HCT116 (cell line): ENCODE results near the gene ACKR4. TPM values are rescaled to one million over a fixed set of nuclear protein-coding genes. Genes with fewer than 3 reads are reported as not detected.
"Not testable (repeated sequence)": the region's sequence is repeated elsewhere in the genome, so short reads cannot be mapped to it uniquely, and the experiment has no call there.

Experiments
- ATAC-seq: fragments of 200-7000 bp; cut with Tn5 transposase; 2 replicates; pipeline ENCODE4 v1.9.1; 2020; ENCODE audit warnings: mild to moderate bottlenecking, moderate library complexity
- BruUV-seq: library from RNA; stranded (reverse); fragments of 400-500 nt; replicated peaks from 2 replicates; lab custom pipeline; 2021; lab: Mats Ljungman, UMichigan
- CTCF ChIA-PET: fragments of 300-600 bp; sonication (Branson Sonifier 250); formaldehyde crosslinking; loops from one replicate; lab custom pipeline; 2021; ENCODE audit warnings: antibody characterized with exemption; lab: Charles Lee
- POLR2A ChIA-PET: fragments of 300-600, 350-600 bp; sonication (Branson Sonifier 250); formaldehyde crosslinking; loops from one replicate; lab custom pipeline; 2021; ENCODE audit warnings: antibody characterized with exemption; lab: Charles Lee
- RAD21 ChIA-PET, 2 experiments: fragments of 300-600 bp; sonication (Branson Sonifier 250); formaldehyde crosslinking; loops; one replicate each; lab custom pipeline; 2023; ENCODE audit warnings: low total read pairs in 2 of 2; ENCODE audit not compliant: uncharacterized antibody in 2 of 2, unreplicated experiment in 2 of 2, low non-redundant PET in 1 of 2; lab: Charles Lee
- DNase-seq: peaks from one replicate; pipeline ENCODE4 v3.0.0-alpha.2; 2010; ENCODE audit warnings: low read depth, low spot score
- H2AFZ ChIP-seq: fragments of 200-600 bp; shearing (Covaris generic), sonication (generic); 2 replicates; pipeline ENCODE4 v1.6.1; 2017; ENCODE audit warnings: low read depth, mixed run types, mixed read lengths, antibody characterized with exemption, low read length; ENCODE audit not compliant: poor library complexity, severe bottlenecking
- H3K27ac ChIP-seq: 2 replicates; pipeline ENCODE4 v1.5.1; 2012; ENCODE audit warnings: low read depth, low read length
- H3K27me3 ChIP-seq: fragments of 200-600 bp; sonication (generic); 2 replicates; pipeline ENCODE4 v1.6.1; 2016; ENCODE audit warnings: mixed run types, low read length, mixed read lengths; ENCODE audit not compliant: insufficient read depth
- H3K36me3 ChIP-seq, 2 experiments: fragments of 200-500 bp in 1 of 2; fragments of 200-600 bp in 1 of 2; sonication (Bioruptor generic) in 1 of 2; sonication (generic) in 1 of 2; 2 replicates each; pipeline versions ENCODE4 v1.5.1 to v1.6.1; 2014 to 2016; ENCODE audit warnings: low read length in 2 of 2, inconsistent platforms in 1 of 2, mixed read lengths in 1 of 2, mixed run types in 1 of 2; ENCODE audit not compliant: insufficient read depth in 2 of 2, control insufficient read depth in 1 of 2
- H3K4me1 ChIP-seq, 2 experiments: fragments of 200-600 bp in 1 of 2; sonication (generic) in 1 of 2; 2 replicates each; pipeline versions ENCODE4 v1.5.1 to v1.6.1; 2012 to 2017; ENCODE audit warnings: low read length in 2 of 2, inconsistent platforms in 1 of 2, mild to moderate bottlenecking in 1 of 2, mixed read lengths in 1 of 2, mixed run types in 1 of 2, moderate library complexity in 1 of 2; ENCODE audit not compliant: insufficient read depth in 2 of 2, control insufficient read depth in 1 of 2
- H3K4me2 ChIP-seq: fragments of 200-600 bp; sonication (generic); 2 replicates; pipeline ENCODE4 v1.6.1; 2017; ENCODE audit warnings: mixed run types, low read length, mixed read lengths
- H3K4me3 ChIP-seq, 2 experiments: fragments of 200-600 bp in 1 of 2; sonication (generic) in 1 of 2; replicated peaks in 1 of 2; 2 replicates each; pipeline ENCODE4 v1.5.1; 2011 to 2016; ENCODE audit warnings: low read length in 2 of 2, control low read depth in 1 of 2, low read depth in 1 of 2, mild to moderate bottlenecking in 1 of 2, mixed read lengths in 1 of 2, mixed run types in 1 of 2
- H3K79me2 ChIP-seq: fragments of 200-600 bp; sonication (generic); 2 replicates; pipeline ENCODE4 v1.6.1; 2017; ENCODE audit warnings: mild to moderate bottlenecking, mixed run types, low read length, moderate library complexity, mixed read lengths; ENCODE audit not compliant: insufficient read depth
- H3K9ac ChIP-seq: fragments of 200-600 bp; sonication (generic); 2 replicates; pipeline ENCODE4 v1.6.1; 2016; ENCODE audit warnings: low read length, mixed read lengths
- H3K9me2 ChIP-seq: fragments of 200-600 bp; sonication (generic), shearing (Covaris generic); 2 replicates; pipeline ENCODE4 v1.6.1; 2017; ENCODE audit warnings: mixed run types, mild to moderate bottlenecking, moderate library complexity; ENCODE audit not compliant: insufficient read depth
- H3K9me3 ChIP-seq, 2 experiments: fragments of 200-500 bp in 1 of 2; fragments of 200-600 bp in 1 of 2; sonication (Bioruptor generic) in 1 of 2; sonication (generic) in 1 of 2; 2 replicates each; pipeline ENCODE4 v1.6.1; 2014 to 2017; ENCODE audit warnings: low read length in 2 of 2, mixed read lengths in 2 of 2, inconsistent platforms in 1 of 2, low read depth in 1 of 2, mild to moderate bottlenecking in 1 of 2, mixed run types in 1 of 2, moderate library complexity in 1 of 2; ENCODE audit not compliant: control insufficient read depth in 1 of 2, insufficient read depth in 1 of 2
- H4K20me1 ChIP-seq: fragments of 200-600 bp; sonication (generic), shearing (Covaris generic); 2 replicates; pipeline ENCODE4 v1.6.1; 2017; ENCODE audit warnings: mixed run types, mild to moderate bottlenecking, moderate library complexity; ENCODE audit not compliant: insufficient read depth
- JUND ChIP-seq: IDR thresholded peaks from 2 replicates; pipeline ENCODE4 v1.6.1; 2012
- intact Hi-C: fragments of 100-400 bp; cut with micrococcal nuclease; formaldehyde crosslinking; loops from 2 replicates; pipeline ENCODE4 v1.10.0; 2022
- total RNA-seq: library from RNA; stranded (reverse); gene quantifications from one replicate; pipeline ENCODE4 v1.2.1, GENCODE V29; 2021; ENCODE audit not compliant: unreplicated experiment
- TF ChIP-seq, protein P1 (sequence below): IDR thresholded peaks from 2 replicates; pipeline ENCODE4 v1.6.1; 2012

The ACKR4 gene
- total RNA-seq, 1 experiment from 2014 or later, result 0.12 TPM

GRCh38 chr3:132606085-132606484 is 9.0 kb downstream of the ACKR4 start:
- DNase-seq (no peak), ATAC-seq (no peak)
- Histone ChIP-seq H4K20me1 (no peaks in the 10 kb centered on the region), H3K79me2 (no peaks in the 10 kb centered on the region), H3K27me3 (no peaks in the 10 kb centered on the region), H3K9me2 (no peaks in the 10 kb centered on the region), H3K9ac (no peak overlapping the region), H3K27ac (no peak overlapping the region), H3K4me2 (no peak overlapping the region), H3K4me1 (no peaks in the 10 kb centered on the region), H3K36me3 (no peaks in the 10 kb centered on the region), H2AFZ (no peak overlapping the region), H3K4me3 (no peak overlapping the region), H3K9me3 (no peaks in the 10 kb centered on the region)
- ChIA-PET RAD21 (no interaction called here), CTCF (no interaction called here), POLR2A (no interaction called here)
- BruUV-seq, result no TSS peak
- TF ChIP-seq, protein P1, sequence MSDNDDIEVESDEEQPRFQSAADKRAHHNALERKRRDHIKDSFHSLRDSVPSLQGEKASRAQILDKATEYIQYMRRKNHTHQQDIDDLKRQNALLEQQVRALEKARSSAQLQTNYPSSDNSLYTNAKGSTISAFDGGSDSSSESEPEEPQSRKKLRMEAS, result no peak
- TF ChIP-seq JUND, result no peak
- intact Hi-C loops, result no loop called here

- H3K79me2 ChIP-seq, H3K27ac ChIP-seq, H3K9me3 ChIP-seq, H3K4me1 ChIP-seq, H4K20me1 ChIP-seq, H3K27me3 ChIP-seq, DNase-seq, POLR2A ChIA-PET, CTCF ChIA-PET, H3K4me3 ChIP-seq, H3K9ac ChIP-seq, H3K9me2 ChIP-seq, H3K36me3 ChIP-seq, intact Hi-C loops, BruUV-seq, H2AFZ ChIP-seq, RAD21 ChIA-PET, ATAC-seq, H3K4me2 ChIP-seq: not testable (repeated sequence)
Observed at GRCh38 chr3:132606620-132607019, 9.6 kb downstream of the ACKR4 start.

- H3K79me2 ChIP-seq, RAD21 ChIA-PET, H3K27me3 ChIP-seq, H2AFZ ChIP-seq, ATAC-seq, H3K9me3 ChIP-seq, H3K27ac ChIP-seq, BruUV-seq, H3K36me3 ChIP-seq, H3K4me1 ChIP-seq, H4K20me1 ChIP-seq, H3K4me2 ChIP-seq, intact Hi-C loops, H3K4me3 ChIP-seq, POLR2A ChIA-PET, H3K9me2 ChIP-seq, H3K9ac ChIP-seq, CTCF ChIA-PET, DNase-seq: not testable (repeated sequence)
Observed at GRCh38 chr3:132615301-132615700, 18.2 kb downstream of the ACKR4 start.
